ENCODE results near the gene LRRC8B.

DNA sequence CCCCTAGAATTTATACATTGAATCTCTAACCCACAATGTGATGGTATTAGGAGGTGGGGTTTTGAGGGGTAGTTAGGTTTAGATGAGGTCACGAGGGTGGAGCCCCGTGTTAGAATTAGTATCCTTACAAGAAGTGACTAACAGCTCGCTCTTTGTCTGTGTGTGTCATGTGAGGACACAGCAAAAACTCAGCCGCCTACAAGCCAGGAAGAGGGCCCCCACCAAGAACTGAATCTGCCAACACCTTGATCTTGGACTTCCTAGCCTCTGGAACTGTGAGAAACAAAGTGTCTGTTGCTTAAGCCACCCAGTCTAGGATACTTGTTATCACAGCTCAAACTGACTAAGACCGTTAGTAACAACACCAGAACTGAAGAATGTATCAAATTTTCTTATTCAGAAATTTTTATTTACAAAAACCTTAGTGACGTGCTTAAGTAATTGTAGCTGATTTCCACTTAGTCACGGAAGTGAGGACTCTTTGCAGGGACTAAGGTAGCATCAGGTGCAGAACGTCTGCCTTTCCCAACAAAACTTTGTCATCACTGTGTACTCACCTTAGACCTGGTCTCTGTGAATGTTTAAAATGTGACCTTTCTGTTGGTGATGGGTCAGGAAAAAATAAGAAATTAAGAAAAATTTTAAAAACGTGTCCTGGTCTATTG, 83.8 kb downstream of the LRRC8B start:
- TF ChIP-seq POLR2A (IDR thresholded peaks at IDR 0.05), result no peak
- TF ChIP-seq, protein P1, sequence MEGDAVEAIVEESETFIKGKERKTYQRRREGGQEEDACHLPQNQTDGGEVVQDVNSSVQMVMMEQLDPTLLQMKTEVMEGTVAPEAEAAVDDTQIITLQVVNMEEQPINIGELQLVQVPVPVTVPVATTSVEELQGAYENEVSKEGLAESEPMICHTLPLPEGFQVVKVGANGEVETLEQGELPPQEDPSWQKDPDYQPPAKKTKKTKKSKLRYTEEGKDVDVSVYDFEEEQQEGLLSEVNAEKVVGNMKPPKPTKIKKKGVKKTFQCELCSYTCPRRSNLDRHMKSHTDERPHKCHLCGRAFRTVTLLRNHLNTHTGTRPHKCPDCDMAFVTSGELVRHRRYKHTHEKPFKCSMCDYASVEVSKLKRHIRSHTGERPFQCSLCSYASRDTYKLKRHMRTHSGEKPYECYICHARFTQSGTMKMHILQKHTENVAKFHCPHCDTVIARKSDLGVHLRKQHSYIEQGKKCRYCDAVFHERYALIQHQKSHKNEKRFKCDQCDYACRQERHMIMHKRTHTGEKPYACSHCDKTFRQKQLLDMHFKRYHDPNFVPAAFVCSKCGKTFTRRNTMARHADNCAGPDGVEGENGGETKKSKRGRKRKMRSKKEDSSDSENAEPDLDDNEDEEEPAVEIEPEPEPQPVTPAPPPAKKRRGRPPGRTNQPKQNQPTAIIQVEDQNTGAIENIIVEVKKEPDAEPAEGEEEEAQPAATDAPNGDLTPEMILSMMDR (IDR thresholded peaks at IDR 0.05), result no peak

Measured in testis (tissue), 2 donors.